A673 (cell line): ENCODE measurements around the gene INPP4B. TPM values are rescaled to one million over a fixed set of nuclear protein-coding genes. Genes with fewer than 3 reads are reported as not detected.

ENCODE experiments used
- BruUV-seq: library from RNA; stranded (reverse); fragments of 400-500 nt; replicated peaks from 2 replicates; lab custom pipeline; 2021; lab: Mats Ljungman, UMichigan
- CTCF ChIA-PET: fragments of 300-600 bp; sonication (Branson Sonifier 250); formaldehyde crosslinking; loops from one replicate; lab custom pipeline; 2022; ENCODE audit warnings: antibody characterized with exemption; lab: Charles Lee
- POLR2A ChIA-PET: fragments of 300-600 bp; sonication (Branson Sonifier 250); formaldehyde crosslinking; loops from one replicate; lab custom pipeline; 2022; ENCODE audit warnings: antibody characterized with exemption; ENCODE audit not compliant: low non-redundant PET; lab: Charles Lee
- DNase-seq: peaks from one replicate; pipeline ENCODE4 v3.0.0-alpha.2; 2015; ENCODE audit warnings: low spot score
- H3K27ac ChIP-seq: fragments of 200-600 bp; sonication (generic); 2 replicates; pipeline ENCODE4 v1.5.1; 2016; ENCODE audit warnings: mixed run types, low read depth, mild to moderate bottlenecking, mixed read lengths, antibody characterized with exemption, low read length; ENCODE audit not compliant: poor library complexity, severe bottlenecking
- H3K27me3 ChIP-seq: fragments of 200-600 bp; sonication (generic); replicated peaks from 2 replicates; pipeline ENCODE4 v1.6.1; 2017; ENCODE audit warnings: mixed run types, low read depth, mild to moderate bottlenecking, mixed read lengths, antibody characterized with exemption, low read length; ENCODE audit not compliant: insufficient read depth, poor library complexity
- H3K36me3 ChIP-seq: fragments of 200-600 bp; sonication (generic); 2 replicates; pipeline ENCODE4 v1.6.1; 2016; ENCODE audit warnings: mixed run types, mild to moderate bottlenecking, mixed read lengths, antibody characterized with exemption, low read length; ENCODE audit not compliant: insufficient read depth, poor library complexity, severe bottlenecking
- H3K4me1 ChIP-seq: fragments of 200-600 bp; sonication (generic); 2 replicates; pipeline ENCODE4 v1.6.1; 2017; ENCODE audit warnings: mixed run types, mild to moderate bottlenecking, mixed read lengths, antibody characterized with exemption, low read length; ENCODE audit not compliant: insufficient read depth, poor library complexity, severe bottlenecking
- H3K4me3 ChIP-seq: fragments of 200-600 bp; sonication (generic); 2 replicates; pipeline ENCODE4 v1.5.1; 2016; ENCODE audit warnings: low read depth, mixed run types, mild to moderate bottlenecking, mixed read lengths, low read length; ENCODE audit not compliant: poor library complexity, severe bottlenecking
- H3K9me3 ChIP-seq: fragments of 200-600 bp; sonication (generic); 2 replicates; pipeline ENCODE4 v1.6.1; 2016; ENCODE audit warnings: mixed run types, low read depth, mild to moderate bottlenecking, mixed read lengths, antibody characterized with exemption, low read length; ENCODE audit not compliant: poor library complexity, severe bottlenecking
- EZH2 ChIP-seq: fragments of 200-600 bp; sonication (generic); IDR thresholded peaks from 2 replicates; pipeline ENCODE4 v1.6.1; 2017; ENCODE audit warnings: borderline replicate concordance, low read depth, mild to moderate bottlenecking, mixed read lengths, antibody characterized with exemption, low read length; ENCODE audit not compliant: poor library complexity, severe bottlenecking
- intact Hi-C: fragments of 100-400 bp; cut with micrococcal nuclease; formaldehyde crosslinking; loops from one replicate; pipeline ENCODE4 v1.10.0; 2022; ENCODE audit not compliant: unreplicated experiment
- total RNA-seq: library from RNA; stranded (reverse); gene quantifications from 2 replicates; pipeline ENCODE4 v1.2.3, GENCODE V29; 2021
- TF ChIP-seq, protein P1 (sequence below): fragments of 300-800, 200-600 bp; sonication (generic); conservative IDR thresholded peaks from 2 replicates; pipeline ENCODE4 v1.5.1; 2017; ENCODE audit warnings: low read depth, mild to moderate bottlenecking, antibody characterized with exemption, low read length, moderate library complexity, mixed read lengths

The INPP4B gene
- total RNA-seq, 1 experiment from 2014 or later = 13.1 TPM

DNA sequence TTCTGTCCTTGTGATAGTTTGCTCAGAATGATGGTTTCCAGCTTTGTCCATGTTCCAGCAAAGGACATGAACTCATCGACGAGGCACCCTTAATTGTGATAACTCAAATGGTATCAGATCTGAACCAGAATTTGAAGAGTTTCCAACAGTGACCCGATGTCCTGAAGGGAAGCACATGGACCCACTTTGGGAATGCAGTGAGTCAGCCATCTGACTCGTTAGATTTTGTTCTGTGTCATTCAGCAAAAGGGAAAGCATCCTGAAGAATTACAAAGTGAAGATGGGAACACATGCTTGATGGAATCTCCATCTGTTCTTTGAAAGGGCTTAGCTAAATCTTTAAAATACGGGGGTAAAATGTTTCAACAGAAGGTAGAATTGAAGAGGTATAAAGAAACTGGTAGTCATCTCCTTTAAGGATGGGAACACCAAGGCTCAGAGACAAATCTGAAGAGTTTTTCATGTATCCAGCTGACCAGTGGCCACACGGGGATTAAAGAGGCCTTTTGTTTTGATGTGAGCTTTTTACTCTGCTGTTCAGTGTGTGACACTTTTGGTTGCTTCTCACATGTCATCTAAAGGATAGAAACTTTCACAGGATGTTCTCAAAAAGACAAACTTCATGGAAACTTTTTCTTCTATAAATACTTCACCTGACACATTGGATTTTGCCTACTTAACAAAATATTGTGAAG lies 393.8 kb downstream of the INPP4B start:
- H3K4me1 ChIP-seq = no peaks in the 10 kb centered on the region
- no peaks in the 10 kb centered on the region for H3K36me3 ChIP-seq
- no peak overlapping the region for H3K4me3 ChIP-seq
- TF ChIP-seq EZH2 = no peak
- TF ChIP-seq, protein P1, sequence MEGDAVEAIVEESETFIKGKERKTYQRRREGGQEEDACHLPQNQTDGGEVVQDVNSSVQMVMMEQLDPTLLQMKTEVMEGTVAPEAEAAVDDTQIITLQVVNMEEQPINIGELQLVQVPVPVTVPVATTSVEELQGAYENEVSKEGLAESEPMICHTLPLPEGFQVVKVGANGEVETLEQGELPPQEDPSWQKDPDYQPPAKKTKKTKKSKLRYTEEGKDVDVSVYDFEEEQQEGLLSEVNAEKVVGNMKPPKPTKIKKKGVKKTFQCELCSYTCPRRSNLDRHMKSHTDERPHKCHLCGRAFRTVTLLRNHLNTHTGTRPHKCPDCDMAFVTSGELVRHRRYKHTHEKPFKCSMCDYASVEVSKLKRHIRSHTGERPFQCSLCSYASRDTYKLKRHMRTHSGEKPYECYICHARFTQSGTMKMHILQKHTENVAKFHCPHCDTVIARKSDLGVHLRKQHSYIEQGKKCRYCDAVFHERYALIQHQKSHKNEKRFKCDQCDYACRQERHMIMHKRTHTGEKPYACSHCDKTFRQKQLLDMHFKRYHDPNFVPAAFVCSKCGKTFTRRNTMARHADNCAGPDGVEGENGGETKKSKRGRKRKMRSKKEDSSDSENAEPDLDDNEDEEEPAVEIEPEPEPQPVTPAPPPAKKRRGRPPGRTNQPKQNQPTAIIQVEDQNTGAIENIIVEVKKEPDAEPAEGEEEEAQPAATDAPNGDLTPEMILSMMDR = no peak
- no peaks in the 10 kb centered on the region for H3K27me3 ChIP-seq
- no peak for DNase-seq
- intact Hi-C loops = no loop called here
- POLR2A ChIA-PET = no interaction called here
- no TSS peak for BruUV-seq
- CTCF ChIA-PET = no interaction called here
- no peak overlapping the region for H3K27ac ChIP-seq
- H3K9me3 ChIP-seq = no peaks in the 10 kb centered on the region

DNA sequence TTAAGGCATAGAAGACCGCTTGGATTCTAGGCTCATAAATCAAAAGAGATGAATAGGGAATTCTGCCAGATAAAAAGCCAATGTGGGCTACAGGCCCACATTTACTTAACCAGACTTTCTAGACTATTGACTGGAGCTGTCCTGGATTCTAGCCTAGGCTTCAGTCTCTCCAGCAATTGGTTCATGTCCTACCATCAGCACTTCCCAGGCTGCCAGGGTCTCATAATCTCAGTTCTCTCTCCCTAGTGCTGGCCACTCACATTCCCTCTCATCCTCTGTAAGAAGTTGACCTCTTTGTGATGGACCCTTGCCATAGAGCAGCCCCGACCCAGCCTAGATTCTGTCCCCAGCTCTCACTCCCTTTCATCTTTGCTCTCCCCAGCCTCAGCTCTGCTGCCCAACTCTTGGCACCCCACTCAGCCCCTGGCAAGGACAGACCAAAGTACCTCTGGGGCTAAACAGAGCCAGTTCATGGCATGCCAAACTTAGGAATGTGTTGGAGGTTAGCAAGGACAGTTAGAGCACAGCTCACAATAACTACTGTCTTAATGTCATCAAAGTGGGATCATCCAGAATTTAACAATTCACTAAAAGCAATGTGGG lies 396.2 kb downstream of the INPP4B start:
- intact Hi-C loops = no loop called here
- no peak overlapping the region for H3K4me3 ChIP-seq
- no peaks in the 10 kb centered on the region for H3K4me1 ChIP-seq
- ChIA-PET CTCF (no interaction called here), POLR2A (no interaction called here)
- TF ChIP-seq, protein P1 = no peak
- no peak for TF ChIP-seq EZH2
- H3K27ac ChIP-seq = no peak overlapping the region
- H3K36me3 ChIP-seq = no peaks in the 10 kb centered on the region
- no peaks in the 10 kb centered on the region for H3K9me3 ChIP-seq
- BruUV-seq = no TSS peak
- no peak for DNase-seq
- H3K27me3 ChIP-seq = no peaks in the 10 kb centered on the region

DNA sequence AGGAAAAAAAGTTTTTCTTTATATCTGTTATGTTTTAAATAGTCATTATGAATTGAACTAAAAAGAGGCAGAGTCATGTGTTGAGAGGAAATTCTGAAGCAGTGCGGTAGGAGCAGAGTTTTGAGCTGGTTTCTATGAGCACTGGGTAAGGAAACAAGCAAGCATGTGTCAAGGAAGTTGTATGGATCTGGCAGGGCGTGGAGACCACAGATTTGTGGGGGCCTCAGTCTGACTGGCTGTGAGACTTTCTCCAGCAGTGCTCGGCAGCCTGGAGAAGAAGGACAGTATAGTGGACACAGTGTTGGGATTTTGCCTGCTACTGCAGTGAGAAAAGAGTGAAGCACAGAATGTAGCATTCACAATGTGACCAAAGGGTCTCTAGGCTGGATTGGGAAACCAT lies 399.1 kb downstream of the INPP4B start:
- TF ChIP-seq EZH2 = no peak
- TF ChIP-seq, protein P1 = no peak
- ChIA-PET POLR2A (no interaction called here), CTCF (no interaction called here)
- no peaks in the 10 kb centered on the region for H3K4me1 ChIP-seq
- no peaks in the 10 kb centered on the region for H3K36me3 ChIP-seq
- no peak overlapping the region for H3K4me3 ChIP-seq
- no peaks in the 10 kb centered on the region for H3K27me3 ChIP-seq
- H3K9me3 ChIP-seq = no peaks in the 10 kb centered on the region
- BruUV-seq = no TSS peak
- intact Hi-C loops = no loop called here
- no peak overlapping the region for H3K27ac ChIP-seq
- no peak for DNase-seq
